Peyer's patch (tissue), 4 donors: ENCODE results near the gene TACC2. TPM values are rescaled to one million over a fixed set of nuclear protein-coding genes. Genes with fewer than 3 reads are reported as not detected.
A peak's percentile ranks its signal among the peaks of the same experiment; 100 is the strongest.

Experiments
- DNase-seq, 3 donors: peaks; one replicate each; pipeline ENCODE4 v3.0.0-alpha.2; 2017 to 2019
- H3K27ac ChIP-seq, 4 donors: fragments of 200-600 bp; sonication (generic); one replicate each; pipeline ENCODE4 v1.5.1; 2016 to 2019
- H3K27me3 ChIP-seq, 2 donors: fragments of 200-600 bp; sonication (generic); one replicate each; pipeline ENCODE4 v1.5.1; 2019
- H3K36me3 ChIP-seq, 3 donors: fragments of 200-600 bp; sonication (generic); one replicate each; pipeline ENCODE4 v1.5.1; 2016 to 2019
- H3K4me1 ChIP-seq, 4 donors: fragments of 200-600 bp; sonication (generic); one replicate each; pipeline ENCODE4 v1.5.1; 2016 to 2019
- H3K4me3 ChIP-seq, 4 donors: fragments of 200-600 bp; sonication (generic); 1 replicate in 3 of 4; 2 replicates in 1 of 4; pipeline ENCODE4 v1.5.1; 2016 to 2019; ENCODE audit warnings: mild to moderate bottlenecking in 1 of 4
- H3K9me3 ChIP-seq, 4 donors: fragments of 200-600 bp; sonication (generic); one replicate each; pipeline ENCODE4 v1.5.1; 2016 to 2019; ENCODE audit warnings: mild to moderate bottlenecking in 1 of 4
- POLR2A ChIP-seq, 2 donors: fragments of 450-650 bp; IDR thresholded peaks; one replicate each; pipeline ENCODE4 v1.5.1; 2017; ENCODE audit warnings: antibody characterized with exemption in 2 of 2, mild to moderate bottlenecking in 2 of 2, moderate library complexity in 2 of 2
- total RNA-seq, 4 donors: library from RNA; depleted of rRNA; stranded (reverse); fragments of >200 nt; gene quantifications; one replicate each; pipeline ENCODE4 v1.1.0, GENCODE V29; 2016
- TF ChIP-seq, protein P1 (sequence below), 6 experiments: fragments of 450-650 bp in 4 of 6; fragments of 200-600 bp in 2 of 6; sonication (generic) in 1 of 6; IDR thresholded peaks; one replicate each; pipeline ENCODE4 v1.5.1; 2017 to 2019; ENCODE audit warnings: antibody characterized with exemption in 6 of 6, mild to moderate bottlenecking in 3 of 6, moderate library complexity in 1 of 6

Gene TACC2
- total RNA-seq, 4 donors from 2014 or later, result 91.6 to 140 (median 109) TPM

DNA sequence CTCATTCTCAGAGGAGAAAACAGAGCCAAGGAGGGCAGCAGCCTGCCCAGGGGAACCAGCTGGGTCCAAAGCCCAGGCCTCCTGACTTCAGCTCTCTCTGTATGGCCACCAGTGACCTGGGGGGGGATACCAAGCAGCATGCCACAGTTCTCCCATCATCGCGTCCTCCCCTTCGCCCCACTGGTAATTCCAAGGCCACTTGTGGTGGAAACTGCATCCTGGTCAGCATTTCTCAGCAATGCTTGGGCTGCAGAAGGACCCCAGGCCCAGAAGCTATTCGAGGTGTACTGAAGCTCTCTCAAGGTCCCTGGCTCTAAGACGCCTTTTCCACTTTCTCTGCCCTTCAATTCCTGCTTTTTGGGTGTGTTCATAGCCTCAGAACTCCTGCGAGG lies 309.2 kb downstream of the TACC2 start:
- TF ChIP-seq POLR2A (IDR thresholded peaks at IDR 0.05), result no peak
- TF ChIP-seq, protein P1, sequence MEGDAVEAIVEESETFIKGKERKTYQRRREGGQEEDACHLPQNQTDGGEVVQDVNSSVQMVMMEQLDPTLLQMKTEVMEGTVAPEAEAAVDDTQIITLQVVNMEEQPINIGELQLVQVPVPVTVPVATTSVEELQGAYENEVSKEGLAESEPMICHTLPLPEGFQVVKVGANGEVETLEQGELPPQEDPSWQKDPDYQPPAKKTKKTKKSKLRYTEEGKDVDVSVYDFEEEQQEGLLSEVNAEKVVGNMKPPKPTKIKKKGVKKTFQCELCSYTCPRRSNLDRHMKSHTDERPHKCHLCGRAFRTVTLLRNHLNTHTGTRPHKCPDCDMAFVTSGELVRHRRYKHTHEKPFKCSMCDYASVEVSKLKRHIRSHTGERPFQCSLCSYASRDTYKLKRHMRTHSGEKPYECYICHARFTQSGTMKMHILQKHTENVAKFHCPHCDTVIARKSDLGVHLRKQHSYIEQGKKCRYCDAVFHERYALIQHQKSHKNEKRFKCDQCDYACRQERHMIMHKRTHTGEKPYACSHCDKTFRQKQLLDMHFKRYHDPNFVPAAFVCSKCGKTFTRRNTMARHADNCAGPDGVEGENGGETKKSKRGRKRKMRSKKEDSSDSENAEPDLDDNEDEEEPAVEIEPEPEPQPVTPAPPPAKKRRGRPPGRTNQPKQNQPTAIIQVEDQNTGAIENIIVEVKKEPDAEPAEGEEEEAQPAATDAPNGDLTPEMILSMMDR (IDR thresholded peaks at IDR 0.05), result no peak
- no peaks in the 10 kb centered on the region for H3K36me3 ChIP-seq

DNA sequence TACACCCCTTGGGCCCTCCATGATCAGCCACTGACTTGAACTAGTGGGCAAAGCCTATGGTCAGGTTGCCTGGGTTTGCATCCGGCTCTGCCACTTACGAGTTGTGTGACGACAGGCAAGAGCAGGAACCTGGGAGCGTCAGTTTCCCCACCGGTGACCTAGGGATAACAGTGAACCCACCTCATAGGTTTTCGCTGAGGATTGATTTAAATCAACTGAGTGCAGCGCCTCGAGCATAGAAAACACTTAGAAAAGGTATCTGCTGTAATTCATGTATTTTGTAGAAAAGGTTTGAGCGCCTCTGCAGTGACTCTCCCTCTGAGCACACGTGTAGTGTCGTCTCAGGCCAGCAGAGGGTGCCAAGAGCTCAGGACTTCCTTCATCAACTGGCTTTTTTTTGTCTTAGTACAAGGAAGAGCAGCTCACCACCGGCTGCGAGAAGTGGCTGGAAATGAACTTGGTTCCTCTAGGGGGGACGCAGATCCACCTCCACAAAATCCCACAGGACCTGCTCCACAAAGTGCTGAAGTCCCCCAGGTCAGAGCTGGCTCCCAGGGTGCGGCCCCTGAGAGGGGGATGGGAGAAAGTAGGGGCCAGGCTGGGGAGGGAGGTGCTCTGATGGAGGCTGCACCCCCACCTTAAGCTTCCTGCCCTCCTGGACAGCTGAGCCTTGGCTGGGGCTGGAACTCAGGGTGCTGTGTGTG lies 309.8 kb downstream of the TACC2 start:
- H3K27me3 ChIP-seq, result no peaks in the 10 kb centered on the region
- H3K4me1 ChIP-seq, result peaks cover 0 to 2% (median 0%) of the 10 kb centered on the region in 4 donors
- no peaks in the 10 kb centered on the region for H3K36me3 ChIP-seq
- peak overlapping the region in 2 of 4 donors; percentile 8 to 37 for H3K4me3 ChIP-seq
- peak; percentile 46 to 84 (median 77) for DNase-seq
- H3K9me3 ChIP-seq, result no peaks in the 10 kb centered on the region
- TF ChIP-seq, protein P1 (IDR thresholded peaks at IDR 0.05), result peak; percentile 47 to 97 (median 88)
- TF ChIP-seq POLR2A (IDR thresholded peaks at IDR 0.05), result no peak
- H3K27ac ChIP-seq, result no peak overlapping the region

More for the DNA sequence above, 309.2 kb downstream of the TACC2 start:
- H3K9me3 ChIP-seq, result no peaks in the 10 kb centered on the region
- no peak overlapping the region for H3K4me3 ChIP-seq
- H3K27me3 ChIP-seq, result no peaks in the 10 kb centered on the region
- H3K27ac ChIP-seq, result no peak overlapping the region
- no peak for DNase-seq
- H3K4me1 ChIP-seq, result peaks cover 0 to 2% (median 0%) of the 10 kb centered on the region in 4 donors

DNA sequence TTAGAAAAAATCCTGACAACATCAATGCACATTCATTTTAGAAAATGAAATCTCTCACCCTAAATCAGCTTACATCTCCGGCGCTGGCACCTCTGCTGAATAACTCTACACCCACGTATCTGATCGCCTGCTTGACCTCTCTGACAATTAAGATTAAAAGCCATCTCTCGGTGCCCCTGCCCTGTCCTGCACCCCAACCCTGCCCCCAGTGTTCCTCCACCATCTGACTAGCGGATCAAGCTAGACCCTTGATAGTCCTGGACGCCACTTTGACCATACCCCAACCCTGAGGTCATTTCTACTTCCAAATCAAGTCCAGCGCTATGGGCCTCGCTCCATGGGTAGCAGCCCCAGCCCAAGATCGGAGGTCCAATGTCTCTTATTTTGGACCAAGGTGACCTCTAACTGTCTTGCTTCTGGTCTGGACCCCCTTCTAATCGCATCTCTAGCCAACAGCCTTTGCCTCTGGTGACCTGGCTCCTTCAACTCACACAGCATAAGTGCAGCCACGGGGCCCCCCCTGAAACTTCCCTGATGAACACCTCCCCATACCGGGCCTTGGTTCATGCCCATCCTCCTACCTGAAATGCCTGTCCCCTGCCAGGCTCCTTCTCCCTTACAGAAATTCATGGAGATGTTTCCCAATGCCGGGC lies 310.6 kb downstream of the TACC2 start:
- Histone ChIP-seq H3K36me3 (no peaks in the 10 kb centered on the region), H3K4me1 (peaks cover 0 to 2% (median 0%) of the 10 kb centered on the region in 4 donors), H3K4me3 (no peak overlapping the region), H3K27me3 (no peaks in the 10 kb centered on the region), H3K27ac (no peak overlapping the region), H3K9me3 (no peaks in the 10 kb centered on the region)
- DNase-seq, result no peak
- no peak for TF ChIP-seq POLR2A (IDR thresholded peaks at IDR 0.05)
- TF ChIP-seq, protein P1 (IDR thresholded peaks at IDR 0.05), result no peak

DNA sequence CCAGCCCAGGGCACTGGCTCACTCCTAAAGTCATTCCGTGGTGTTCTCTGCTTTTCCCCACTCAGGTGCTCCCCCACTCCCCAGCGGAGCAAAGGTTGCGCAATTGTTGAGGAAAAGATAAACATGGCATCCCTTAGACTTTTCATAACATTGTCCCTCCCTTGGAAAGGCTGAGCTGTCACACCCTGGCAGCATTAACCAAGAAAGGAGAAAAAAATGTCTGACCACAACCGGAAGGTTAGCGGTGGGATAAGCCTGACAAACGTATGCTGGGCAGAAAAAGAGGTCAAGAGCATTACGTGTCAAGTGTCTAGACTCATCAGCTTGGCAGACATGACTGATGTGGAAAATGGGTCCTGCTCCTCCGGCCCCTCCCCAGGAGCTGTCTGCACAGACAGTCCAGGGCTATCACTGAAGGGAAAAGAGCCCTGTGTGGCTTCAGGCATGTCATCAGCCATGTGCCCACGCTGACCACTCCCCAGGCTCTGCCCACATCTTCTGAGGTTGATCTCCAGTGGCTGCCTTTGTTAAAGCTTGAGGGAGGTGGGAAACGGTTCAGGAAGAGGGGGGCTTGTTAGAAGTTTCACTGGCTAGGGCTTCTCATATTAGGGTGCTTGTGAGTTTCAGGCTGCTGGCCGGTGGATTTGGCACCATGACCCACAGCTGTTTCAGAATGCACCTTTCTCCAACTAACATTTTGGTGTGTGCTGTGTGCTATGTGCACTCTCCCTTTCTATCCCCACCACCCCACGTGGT lies 312.3 kb downstream of the TACC2 start:
- no peaks in the 10 kb centered on the region for H3K9me3 ChIP-seq
- TF ChIP-seq, protein P1 (IDR thresholded peaks at IDR 0.05), result no peak
- TF ChIP-seq POLR2A (IDR thresholded peaks at IDR 0.05), result no peak
- no peak overlapping the region for H3K4me3 ChIP-seq
- H3K27me3 ChIP-seq, result no peaks in the 10 kb centered on the region
- H3K36me3 ChIP-seq, result no peaks in the 10 kb centered on the region
- H3K27ac ChIP-seq, result no peak overlapping the region
- H3K4me1 ChIP-seq, result peaks cover 0 to 2% (median 0%) of the 10 kb centered on the region in 4 donors
- no peak for DNase-seq

DNA sequence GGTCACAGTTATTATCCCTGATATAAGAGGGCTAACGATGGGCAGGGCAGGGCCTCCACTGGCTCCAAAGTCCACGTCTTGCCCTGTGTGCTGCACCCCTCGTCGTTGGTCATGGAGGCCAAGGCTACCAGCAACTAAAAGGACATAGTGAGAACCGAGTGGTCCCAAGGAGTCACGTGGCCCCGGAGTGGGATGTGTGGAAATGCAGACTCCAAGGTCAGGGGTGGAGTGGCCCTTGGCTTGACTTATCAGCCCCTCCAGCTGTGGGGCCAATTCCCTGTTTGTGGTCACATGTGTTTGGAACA lies 312.8 kb downstream of the TACC2 start:
- no peaks in the 10 kb centered on the region for H3K36me3 ChIP-seq
- H3K4me3 ChIP-seq, result no peak overlapping the region
- no peaks in the 10 kb centered on the region for H3K27me3 ChIP-seq
- H3K27ac ChIP-seq, result no peak overlapping the region
- DNase-seq, result no peak
- H3K4me1 ChIP-seq, result peaks cover 0 to 2% (median 0%) of the 10 kb centered on the region in 4 donors
- TF ChIP-seq POLR2A (IDR thresholded peaks at IDR 0.05), result no peak
- TF ChIP-seq, protein P1 (IDR thresholded peaks at IDR 0.05), result no peak
- no peaks in the 10 kb centered on the region for H3K9me3 ChIP-seq
